H9 (cell line): ENCODE results near the gene PAM. TPM values are rescaled to one million over a fixed set of nuclear protein-coding genes. Genes with fewer than 3 reads are reported as not detected.

Experiments
- DNase-seq: peaks from one replicate; pipeline ENCODE4 v3.0.0-alpha.2; 2017
- H2AFZ ChIP-seq: one replicate; pipeline ENCODE4 v1.6.1; 2013; ENCODE audit warnings: mild to moderate bottlenecking, low read length, control low read depth, moderate library complexity
- H2AK5ac ChIP-seq: 2 replicates; pipeline ENCODE4 v1.6.1; 2013; ENCODE audit warnings: low read length, control low read depth, mixed read lengths; ENCODE audit not compliant: insufficient read length
- H2BK120ac ChIP-seq: one replicate; pipeline ENCODE4 v1.6.1; 2013; ENCODE audit warnings: low read depth, mild to moderate bottlenecking, low read length, control low read depth, inconsistent platforms; ENCODE audit not compliant: poor library complexity, severe bottlenecking
- H2BK12ac ChIP-seq: 2 replicates; pipeline ENCODE4 v1.6.1; 2013; ENCODE audit warnings: low read length, control low read depth, mixed read lengths, low read depth; ENCODE audit not compliant: insufficient read length
- H2BK15ac ChIP-seq: 2 replicates; pipeline ENCODE4 v1.6.1; 2013; ENCODE audit warnings: low read depth, low read length, control low read depth
- H2BK20ac ChIP-seq: one replicate; pipeline ENCODE4 v1.6.1; 2013; ENCODE audit warnings: low read depth, mild to moderate bottlenecking, low read length, control low read depth, inconsistent platforms; ENCODE audit not compliant: poor library complexity, severe bottlenecking
- H2BK5ac ChIP-seq: 2 replicates; pipeline ENCODE4 v1.6.1; 2013; ENCODE audit warnings: low read length, control low read depth, mixed read lengths; ENCODE audit not compliant: insufficient read length
- H3K14ac ChIP-seq: 2 replicates; pipeline ENCODE4 v1.6.1; 2013; ENCODE audit warnings: low read length, control low read depth; ENCODE audit not compliant: insufficient read depth
- H3K18ac ChIP-seq: 2 replicates; pipeline ENCODE4 v1.6.1; 2013; ENCODE audit warnings: low read depth, mild to moderate bottlenecking, mixed read lengths, low read length, control low read depth; ENCODE audit not compliant: insufficient read length
- H3K23ac ChIP-seq: 2 replicates; pipeline ENCODE4 v1.6.1; 2013; ENCODE audit warnings: low read length, control low read depth, mixed read lengths, low read depth; ENCODE audit not compliant: insufficient read length
- H3K23me2 ChIP-seq: 2 replicates; pipeline ENCODE4 v1.6.1; 2013; ENCODE audit warnings: low read depth, mild to moderate bottlenecking, mixed read lengths, low read length, control low read depth; ENCODE audit not compliant: insufficient read length, poor library complexity, severe bottlenecking
- H3K27ac ChIP-seq: 2 replicates; pipeline ENCODE4 v1.5.1; 2013; ENCODE audit warnings: low read length, control low read depth, mixed read lengths, low read depth; ENCODE audit not compliant: insufficient read length
- H3K27me3 ChIP-seq: 2 replicates; pipeline ENCODE4 v1.6.1; 2013; ENCODE audit warnings: low read length, control low read depth, inconsistent platforms; ENCODE audit not compliant: insufficient read depth
- H3K4ac ChIP-seq: 2 replicates; pipeline ENCODE4 v1.6.1; 2013; ENCODE audit warnings: low read depth, mild to moderate bottlenecking, control low read depth, inconsistent platforms, low read length, moderate library complexity
- H3K4me1 ChIP-seq: 2 replicates; pipeline ENCODE4 v1.6.1; 2013; ENCODE audit warnings: low read length, control low read depth, inconsistent platforms; ENCODE audit not compliant: insufficient read depth
- H3K4me2 ChIP-seq: 2 replicates; pipeline ENCODE4 v1.6.1; 2013; ENCODE audit warnings: low read length, control low read depth, mixed read lengths; ENCODE audit not compliant: insufficient read length, insufficient read depth
- H3K56ac ChIP-seq: 2 replicates; pipeline ENCODE4 v1.6.1; 2013; ENCODE audit warnings: low read depth, mild to moderate bottlenecking, mixed read lengths, low read length, control low read depth; ENCODE audit not compliant: insufficient read length
- H3K79me1 ChIP-seq: 2 replicates; pipeline ENCODE4 v1.6.1; 2013; ENCODE audit warnings: low read depth, mild to moderate bottlenecking, moderate library complexity, low read length, control low read depth, inconsistent platforms; ENCODE audit not compliant: insufficient read depth, poor library complexity, severe bottlenecking
- H3K79me2 ChIP-seq: 2 replicates; pipeline ENCODE4 v1.6.1; 2013; ENCODE audit warnings: low read length, control low read depth, inconsistent platforms; ENCODE audit not compliant: insufficient read depth
- H3K9ac ChIP-seq: 2 replicates; pipeline ENCODE4 v1.6.1; 2013; ENCODE audit warnings: low read length, control low read depth, mixed read lengths; ENCODE audit not compliant: insufficient read length; ENCODE audit errors: extremely low read depth
- H3K9me3 ChIP-seq: one replicate; pipeline ENCODE4 v1.6.1; 2013; ENCODE audit warnings: low read depth, low read length, inconsistent platforms; ENCODE audit not compliant: control insufficient read depth
- H3T11ph ChIP-seq: one replicate; pipeline ENCODE4 v1.6.1; 2013; ENCODE audit warnings: mild to moderate bottlenecking, low read length, control low read depth, inconsistent platforms
- H4K20me1 ChIP-seq: one replicate; pipeline ENCODE4 v1.6.1; 2013; ENCODE audit not compliant: control insufficient read depth, insufficient read length, insufficient read depth
- H4K5ac ChIP-seq: 2 replicates; pipeline ENCODE4 v1.6.1; 2013; ENCODE audit warnings: low read depth, mild to moderate bottlenecking, mixed read lengths, low read length, control low read depth; ENCODE audit not compliant: insufficient read length
- H4K8ac ChIP-seq: replicated peaks from 2 replicates; pipeline ENCODE4 v1.6.1; 2013; ENCODE audit warnings: low read length, control low read depth, mixed read lengths, low read depth; ENCODE audit not compliant: insufficient read length
- H4K91ac ChIP-seq: 2 replicates; pipeline ENCODE4 v1.6.1; 2013; ENCODE audit warnings: low read depth, mild to moderate bottlenecking, moderate library complexity, mixed read lengths, low read length, control low read depth; ENCODE audit not compliant: insufficient read length
- H3K27ac Mint-ChIP-seq, 3 experiments: 2 replicates in 2 of 3; 3 replicates in 1 of 3; pipeline ENCODE4 v1.8.0; 2020 to 2021; ENCODE audit warnings: mixed read lengths in 3 of 3, mild to moderate bottlenecking in 1 of 3, moderate library complexity in 1 of 3
- H3K27me3 Mint-ChIP-seq: 2 replicates; pipeline ENCODE4 v1.8.0; 2021; ENCODE audit warnings: low read depth, mild to moderate bottlenecking, moderate library complexity, mixed read lengths
- H3K36me3 Mint-ChIP-seq, 3 experiments: 2 replicates in 2 of 3; 3 replicates in 1 of 3; pipeline ENCODE4 v1.8.0; 2020 to 2021; ENCODE audit warnings: low read depth in 3 of 3, mixed read lengths in 3 of 3; ENCODE audit not compliant: insufficient read depth in 1 of 3
- H3K4me1 Mint-ChIP-seq, 2 experiments: 2 replicates each; pipeline ENCODE4 v1.8.0; 2020; ENCODE audit warnings: mixed read lengths in 2 of 2
- H3K4me3 Mint-ChIP-seq, 2 experiments: 2 replicates in 1 of 2; 3 replicates in 1 of 2; pipeline ENCODE4 v1.8.0; 2020 to 2021; ENCODE audit warnings: mild to moderate bottlenecking in 2 of 2, mixed read lengths in 2 of 2, moderate library complexity in 1 of 2
- H3K9me3 Mint-ChIP-seq, 2 experiments: 2 replicates in 1 of 2; 3 replicates in 1 of 2; pipeline ENCODE4 v1.8.0; 2020; ENCODE audit warnings: mild to moderate bottlenecking in 2 of 2, mixed read lengths in 2 of 2, moderate library complexity in 1 of 2
- WGBS: extraction: QIAGEN DNeasy Blood & Tissue Kit; methylation state at CpG from one replicate; pipeline ENCODE4 v1.1.7; 2013; ENCODE audit warnings: missing lambda C conversion rate, low lambda C conversion rate, mixed read lengths; ENCODE audit not compliant: insufficient read length; ENCODE audit errors: extremely low coverage; 5-methylcytosine and 5-hydroxymethylcytosine counted together
- total RNA-seq: library from RNA; stranded (reverse); gene quantifications from 2 replicates; pipeline ENCODE4 v1.2.1, GENCODE V29; 2021
- TF ChIP-seq, protein P1 (sequence below): fragments of 200-600 bp; sonication (generic); conservative IDR thresholded peaks from 3 replicates; pipeline ENCODE4 v1.8.0; 2021; ENCODE audit warnings: antibody characterized with exemption, mild to moderate bottlenecking

Gene PAM
- total RNA-seq, 1 experiment from 2014 or later: 31.5 TPM

DNA sequence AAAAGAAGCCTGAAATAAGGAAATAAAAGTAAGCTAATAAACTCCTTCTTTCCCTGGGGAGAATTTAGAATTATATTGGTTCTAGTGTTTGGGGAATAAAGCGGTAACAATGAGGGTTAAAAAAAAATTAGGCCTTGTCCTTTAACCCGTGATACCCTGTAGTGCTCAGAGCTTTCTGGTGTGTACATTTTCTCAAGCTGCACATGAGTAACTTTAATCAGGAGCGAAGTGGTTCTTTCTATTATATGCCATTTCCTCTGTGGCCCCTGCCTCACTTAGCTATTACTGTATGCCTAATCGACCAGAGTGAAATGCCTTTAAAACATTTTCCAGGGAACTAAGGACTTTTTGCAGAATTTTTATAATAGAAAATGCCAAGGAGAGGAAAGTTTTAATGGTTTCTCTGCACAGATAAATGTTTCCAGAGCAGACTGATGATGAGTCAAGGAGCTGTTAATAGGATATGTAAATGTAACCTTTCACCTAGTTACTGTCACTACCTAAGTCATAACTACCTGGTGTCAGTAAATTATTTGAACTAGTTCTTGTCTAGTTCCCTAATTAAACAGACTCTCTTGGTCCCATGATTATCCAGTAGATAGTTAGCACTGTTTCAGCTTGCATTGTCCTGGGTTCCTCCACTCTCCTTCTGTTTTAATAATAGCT, 7.6 kb downstream of the PAM start:
- H3K36me3 Mint-ChIP-seq: no peaks in the 10 kb centered on the region
- Histone ChIP-seq H3K56ac (no peak overlapping the region), H2BK5ac (no peak overlapping the region), H4K8ac (no peak overlapping the region), H2BK15ac (no peak overlapping the region), H3K4ac (no peak overlapping the region), H3K79me2 (no peaks in the 10 kb centered on the region), H2BK120ac (no peak overlapping the region), H2AK5ac (no peak overlapping the region), H2AFZ (no peak overlapping the region), H3K27me3 (no peaks in the 10 kb centered on the region), H3K23me2 (no peaks in the 10 kb centered on the region), H4K5ac (no peak overlapping the region), H3K18ac (no peak overlapping the region), H2BK20ac (no peak overlapping the region), H3K4me1 (peaks cover 5% of the 10 kb centered on the region; the same call in 1 of the 2 replicates), H3K9me3 (no peaks in the 10 kb centered on the region), H3K27ac (no peak overlapping the region), H3K4me2 (no peak overlapping the region), H4K91ac (no peak overlapping the region), H3T11ph (no peak overlapping the region), H2BK12ac (no peak overlapping the region), H4K20me1 (no peaks in the 10 kb centered on the region), H3K23ac (no peak overlapping the region), H3K14ac (no peak overlapping the region), H3K9ac (no peak overlapping the region), H3K79me1 (no peaks in the 10 kb centered on the region)
- no peak overlapping the region for H3K4me3 Mint-ChIP-seq
- DNase-seq: no peak
- no peaks in the 10 kb centered on the region for H3K9me3 Mint-ChIP-seq
- H3K4me1 Mint-ChIP-seq: peaks cover 28 to 37% of the 10 kb centered on the region in 2 experiments
- H3K27ac Mint-ChIP-seq: no peak overlapping the region
- TF ChIP-seq, protein P1, sequence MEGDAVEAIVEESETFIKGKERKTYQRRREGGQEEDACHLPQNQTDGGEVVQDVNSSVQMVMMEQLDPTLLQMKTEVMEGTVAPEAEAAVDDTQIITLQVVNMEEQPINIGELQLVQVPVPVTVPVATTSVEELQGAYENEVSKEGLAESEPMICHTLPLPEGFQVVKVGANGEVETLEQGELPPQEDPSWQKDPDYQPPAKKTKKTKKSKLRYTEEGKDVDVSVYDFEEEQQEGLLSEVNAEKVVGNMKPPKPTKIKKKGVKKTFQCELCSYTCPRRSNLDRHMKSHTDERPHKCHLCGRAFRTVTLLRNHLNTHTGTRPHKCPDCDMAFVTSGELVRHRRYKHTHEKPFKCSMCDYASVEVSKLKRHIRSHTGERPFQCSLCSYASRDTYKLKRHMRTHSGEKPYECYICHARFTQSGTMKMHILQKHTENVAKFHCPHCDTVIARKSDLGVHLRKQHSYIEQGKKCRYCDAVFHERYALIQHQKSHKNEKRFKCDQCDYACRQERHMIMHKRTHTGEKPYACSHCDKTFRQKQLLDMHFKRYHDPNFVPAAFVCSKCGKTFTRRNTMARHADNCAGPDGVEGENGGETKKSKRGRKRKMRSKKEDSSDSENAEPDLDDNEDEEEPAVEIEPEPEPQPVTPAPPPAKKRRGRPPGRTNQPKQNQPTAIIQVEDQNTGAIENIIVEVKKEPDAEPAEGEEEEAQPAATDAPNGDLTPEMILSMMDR: no peak
- no CpG with 5 or more reads among the region's 4 CpGs for WGBS
- H3K27me3 Mint-ChIP-seq: no peaks in the 10 kb centered on the region
